GM21360 (cell line): ENCODE results near the gene LCP2.

ENCODE experiments used
- ATAC-seq: cut with Tn5 transposase; IDR thresholded peaks from one replicate; pipeline ENCODE4 v1.9.1; 2021; ENCODE audit warnings: mild to moderate bottlenecking, moderate library complexity; ENCODE audit not compliant: unreplicated experiment

LCP2 gene

GRCh38 chr5:170297589-170298462, at the start of gene LCP2:
TSS of gene LCP2 (minus strand) at chr5:170297777. CDS start at chr5:170297611, 166 bp downstream.
- peak; percentile 35 for ATAC-seq

- no peak for ATAC-seq
Measured at GRCh38 chr5:170347022-170347567, 49.5 kb upstream of the LCP2 start.

GRCh38 chr5:170345971-170346370, 48.4 kb upstream of the LCP2 start:
- ATAC-seq: no peak

GRCh38 chr5:170343177-170343576, 45.6 kb upstream of the LCP2 start:
- no peak for ATAC-seq

GRCh38 chr5:170342153-170342725, 44.7 kb upstream of the LCP2 start:
- no peak for ATAC-seq

- no peak for ATAC-seq
Measured at GRCh38 chr5:170341545-170341944, 44.0 kb upstream of the LCP2 start.

GRCh38 chr5:170339780-170340167, 42.2 kb upstream of the LCP2 start:
- no peak for ATAC-seq

GRCh38 chr5:170338933-170339779, 41.6 kb upstream of the LCP2 start:
- peak; percentile 91 for ATAC-seq

- ATAC-seq: no peak
Measured at GRCh38 chr5:170338291-170338690, 40.7 kb upstream of the LCP2 start.

GRCh38 chr5:170337045-170337733, 39.6 kb upstream of the LCP2 start:
- no peak for ATAC-seq

- no peak for ATAC-seq
Measured at GRCh38 chr5:170336065-170336464, 38.5 kb upstream of the LCP2 start.

- ATAC-seq: no peak
Measured at GRCh38 chr5:170334626-170335025, 37.0 kb upstream of the LCP2 start.

GRCh38 chr5:170333161-170333910, 35.8 kb upstream of the LCP2 start:
- ATAC-seq: peak; percentile 33

GRCh38 chr5:170332058-170332457, 34.5 kb upstream of the LCP2 start:
- no peak for ATAC-seq

GRCh38 chr5:170330568-170331054, 33.0 kb upstream of the LCP2 start:
- no peak for ATAC-seq

GRCh38 chr5:170329524-170329923, 31.9 kb upstream of the LCP2 start:
- ATAC-seq: no peak

GRCh38 chr5:170327829-170328228, 30.3 kb upstream of the LCP2 start:
- ATAC-seq: no peak

GRCh38 chr5:170327168-170327567, 29.6 kb upstream of the LCP2 start:
- peak; percentile 34 for ATAC-seq

- no peak for ATAC-seq
Measured at GRCh38 chr5:170319301-170319700, 21.7 kb upstream of the LCP2 start.

- ATAC-seq: no peak
Measured at GRCh38 chr5:170317499-170317898, 19.9 kb upstream of the LCP2 start.
